Embryonic facial prominence (tissue), 1 donor: Measurements from ENCODE around the gene PHF21A.

Experiments used
- DNase-seq: peaks from one replicate; pipeline ENCODE4 v3.0.0-alpha.2; 2016; ENCODE audit errors: extremely low spot score

PHF21A gene

DNA sequence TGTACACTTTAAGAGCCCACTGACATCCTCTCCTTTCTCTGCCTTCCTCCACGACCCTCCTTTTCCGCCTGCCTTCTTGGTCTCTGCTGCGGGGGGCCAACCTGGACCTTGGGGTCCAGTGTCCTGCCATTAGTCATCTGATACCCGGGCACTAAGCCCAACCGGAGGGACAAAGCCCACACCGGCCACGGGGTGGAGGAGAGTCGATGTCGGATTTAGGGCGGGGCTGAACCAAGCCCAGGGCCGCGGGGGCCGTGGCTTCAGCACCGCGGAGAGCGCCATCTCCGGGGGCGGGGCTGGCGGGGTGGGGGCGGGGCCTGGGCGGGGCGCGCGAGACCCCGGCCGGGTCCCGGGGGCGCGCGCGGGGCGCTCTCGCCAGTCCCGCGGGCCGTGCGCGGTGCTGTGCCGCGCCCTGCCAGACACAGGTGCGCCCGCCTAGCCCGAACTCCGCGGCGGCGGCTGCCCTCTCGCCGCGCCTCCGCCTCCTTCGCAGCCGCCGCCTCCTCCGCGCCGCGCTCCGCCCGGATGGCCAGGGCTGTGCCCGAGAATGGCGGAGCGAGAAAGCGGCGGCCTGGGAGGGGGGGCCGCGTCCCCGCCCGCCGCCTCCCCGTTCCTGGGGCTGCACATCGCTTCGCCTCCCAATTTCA is 235.9 kb downstream of the PHF21A start, which contains the start of gene MAPK8IP1:
Gene MAPK8IP1, plus strand, starts transcription at position 378 of the 647 bp plus-strand sequence. Its CDS starts 170 bp downstream, at position 548.
- no peak for DNase-seq

DNA sequence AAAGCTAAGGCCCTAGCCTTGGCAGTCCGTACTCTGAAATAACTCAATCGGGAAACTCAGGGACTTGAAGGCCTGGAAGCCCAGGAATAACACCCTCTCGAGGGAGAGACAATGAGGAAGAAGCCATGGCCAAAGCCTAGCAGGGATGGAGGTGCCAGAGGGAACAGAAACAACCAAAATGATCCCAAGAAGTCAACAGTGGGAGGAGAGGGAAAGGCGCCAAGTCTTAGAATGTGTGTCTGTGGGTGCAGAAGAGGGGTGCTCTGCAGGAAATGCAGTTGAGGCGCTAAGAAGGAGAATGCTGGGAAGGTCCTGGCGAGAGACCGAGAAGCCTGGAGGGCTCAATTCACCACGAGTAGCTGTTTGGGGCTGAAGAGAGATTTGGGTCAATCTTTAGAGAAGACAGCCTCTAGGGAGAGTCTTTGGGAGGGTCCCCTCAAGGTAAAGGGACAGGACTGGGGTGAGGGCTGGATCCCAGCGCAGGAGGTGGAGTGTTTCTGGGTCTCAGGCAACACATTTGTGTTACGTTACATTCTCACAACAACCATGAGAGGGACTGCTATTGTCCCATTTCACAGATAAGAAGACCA is 236.6 kb downstream of the PHF21A start:
- no peak for DNase-seq
